ENCODE results near the gene LRRC2.

GRCh38 chr3:46512191-46512749 is 53.8 kb downstream of the LRRC2 start:
- no peak for TF ChIP-seq POLR2A (IDR thresholded peaks at IDR 0.05; ENCODE audit: insufficient read depth in 1 of 2, low read depth in 2 of 2, low read length in 2 of 2)
- TF ChIP-seq, protein P1, sequence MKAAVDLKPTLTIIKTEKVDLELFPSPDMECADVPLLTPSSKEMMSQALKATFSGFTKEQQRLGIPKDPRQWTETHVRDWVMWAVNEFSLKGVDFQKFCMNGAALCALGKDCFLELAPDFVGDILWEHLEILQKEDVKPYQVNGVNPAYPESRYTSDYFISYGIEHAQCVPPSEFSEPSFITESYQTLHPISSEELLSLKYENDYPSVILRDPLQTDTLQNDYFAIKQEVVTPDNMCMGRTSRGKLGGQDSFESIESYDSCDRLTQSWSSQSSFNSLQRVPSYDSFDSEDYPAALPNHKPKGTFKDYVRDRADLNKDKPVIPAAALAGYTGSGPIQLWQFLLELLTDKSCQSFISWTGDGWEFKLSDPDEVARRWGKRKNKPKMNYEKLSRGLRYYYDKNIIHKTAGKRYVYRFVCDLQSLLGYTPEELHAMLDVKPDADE (CRISPR knock-in tag; IDR thresholded peaks at IDR 0.05), result no peak
- no peak for TF ChIP-seq USF2 (IDR thresholded peaks at IDR 0.05; ENCODE audit: low read depth, low read length)
- no peak for TF ChIP-seq USF2 (CRISPR knock-in tag; IDR thresholded peaks at IDR 0.05; ENCODE audit: borderline replicate concordance)
- no peak for TF ChIP-seq ZNF563 (CRISPR knock-in tag; IDR thresholded peaks at IDR 0.05)
- no peak for TF ChIP-seq NFKBIZ (CRISPR knock-in tag; IDR thresholded peaks at IDR 0.05)
- TF ChIP-seq XRCC5 (optimal IDR thresholded peaks at IDR 0.05; ENCODE audit: low read length), result no peak
- TF ChIP-seq, protein P2, sequence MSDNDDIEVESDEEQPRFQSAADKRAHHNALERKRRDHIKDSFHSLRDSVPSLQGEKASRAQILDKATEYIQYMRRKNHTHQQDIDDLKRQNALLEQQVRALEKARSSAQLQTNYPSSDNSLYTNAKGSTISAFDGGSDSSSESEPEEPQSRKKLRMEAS (IDR thresholded peaks at IDR 0.05), result no peak

All from HepG2 (cell line).